Upper lobe of left lung (tissue), 6 donors: ENCODE data around the gene FAM234A. TPM values are rescaled to one million over a fixed set of nuclear protein-coding genes. Genes with fewer than 3 reads are reported as not detected.

Experiments
- ATAC-seq, 2 donors: fragments of 200-7000 bp; cut with Tn5 transposase; one replicate each; pipeline ENCODE4 v1.9.1; 2022; ENCODE audit warnings: mild to moderate bottlenecking in 2 of 2, moderate library complexity in 2 of 2; ENCODE audit not compliant: low FRiP score in 2 of 2
- DNase-seq, 2 donors: peaks; one replicate each; pipeline ENCODE4 v3.0.0-alpha.2; 2019 to 2020
- H3K27ac ChIP-seq, 4 donors: fragments of 200-600 bp; sonication (generic); one replicate each; pipeline ENCODE4 v1.5.1; 2016 to 2019
- H3K27me3 ChIP-seq, 4 donors: fragments of 200-600 bp; sonication (generic); one replicate each; pipeline ENCODE4 v1.5.1; 2017 to 2019
- H3K36me3 ChIP-seq, 4 donors: fragments of 200-600 bp; sonication (generic); one replicate each; pipeline ENCODE4 v1.5.1; 2016 to 2019
- H3K4me1 ChIP-seq, 4 donors: fragments of 200-600 bp; sonication (generic); one replicate each; pipeline ENCODE4 v1.5.1; 2018 to 2019
- H3K4me3 ChIP-seq, 4 donors: fragments of 200-600 bp; sonication (generic); one replicate each; pipeline ENCODE4 v1.5.1; 2017 to 2019; ENCODE audit warnings: mild to moderate bottlenecking in 2 of 4, moderate library complexity in 1 of 4
- H3K9me3 ChIP-seq, 4 donors: fragments of 200-600 bp; sonication (generic); one replicate each; pipeline ENCODE4 v1.5.1; 2018 to 2019
- CTCF ChIP-seq, 6 experiments: fragments of 450-650 bp in 4 of 6; fragments of 200-600 bp in 2 of 6; sonication (generic) in 2 of 6; IDR thresholded peaks; one replicate each; pipeline ENCODE4 v1.5.1; 2016 to 2019; ENCODE audit warnings: antibody characterized with exemption in 6 of 6
- EP300 ChIP-seq, 4 donors: sonication (generic); formaldehyde crosslinking; IDR thresholded peaks; one replicate each; pipeline ENCODE4 v1.5.1; 2017; ENCODE audit warnings: antibody characterized with exemption in 4 of 4, control low read depth in 2 of 4
- POLR2A ChIP-seq, 4 donors: fragments of 450-650 bp; IDR thresholded peaks; one replicate each; pipeline ENCODE4 v1.5.1; 2016 to 2017; ENCODE audit warnings: antibody characterized with exemption in 4 of 4, mild to moderate bottlenecking in 2 of 4
- POLR2AphosphoS5 ChIP-seq, 2 donors: sonication (generic); formaldehyde crosslinking; IDR thresholded peaks; one replicate each; pipeline ENCODE4 v1.5.1; 2017; ENCODE audit warnings: antibody characterized with exemption in 2 of 2
- WGBS, 2 donors: methylation state at CpG; one replicate each; pipeline ENCODE4 v1.1.5; 2017 to 2018; 5-methylcytosine and 5-hydroxymethylcytosine counted together
- total RNA-seq, 6 donors: library from RNA; depleted of rRNA in 4 of 6; stranded (reverse); fragments of >200 nt in 4 of 6; gene quantifications; one replicate each; pipeline versions ENCODE4 v1.1.0 to v1.2.1, GENCODE V29; 2016 to 2021
- donor health status: DM: no; HTN: no; CAD: no; lungs with moderate emphysema.
- donor health status: DM: no; HTN: yes; CAD: no; lungs with severe emphysema.

The FAM234A gene
- total RNA-seq, 6 donors from 2014 or later: 55.4 to 92.7 (median 66.0) TPM

- Histone ChIP-seq H3K27ac (no peak overlapping the region), H3K4me3 (no peak overlapping the region), H3K36me3 (peaks cover 3 to 77% (median 58%) of the 10 kb centered on the region in 4 donors), H3K27me3 (no peaks in the 10 kb centered on the region), H3K4me1 (no peaks in the 10 kb centered on the region), H3K9me3 (no peaks in the 10 kb centered on the region)
- TF ChIP-seq EP300 (IDR thresholded peaks at IDR 0.05) (no peak), CTCF (IDR thresholded peaks at IDR 0.05) (no peak), POLR2A (IDR thresholded peaks at IDR 0.05) (no peak), POLR2AphosphoS5 (IDR thresholded peaks at IDR 0.05) (no peak)
- WGBS, 2 donors: 90 to 92% methylated on average over 18 to 19 of the region's 19 CpGs
- DNase-seq (no peak), ATAC-seq (no peak)
Measured at GRCh38 chr16:305916-306626, 71.5 kb downstream of the FAM234A start.

GRCh38 chr16:306911-307370 is 72.3 kb downstream of the FAM234A start:
- 92 to 93% methylated on average over 16 to 17 of the region's 17 CpGs for WGBS, 2 donors

GRCh38 chr16:307691-308312 is 73.2 kb downstream of the FAM234A start:
- no peak for TF ChIP-seq CTCF (IDR thresholded peaks at IDR 0.05)
- TF ChIP-seq POLR2AphosphoS5 (IDR thresholded peaks at IDR 0.05): no peak
- no peak for TF ChIP-seq EP300 (IDR thresholded peaks at IDR 0.05)
- no peak for TF ChIP-seq POLR2A (IDR thresholded peaks at IDR 0.05)
- H3K4me3 ChIP-seq: no peak overlapping the region
- H3K36me3 ChIP-seq: peaks cover 6 to 76% (median 53%) of the 10 kb centered on the region in 4 donors
- H3K4me1 ChIP-seq: no peaks in the 10 kb centered on the region
- DNase-seq (no peak), ATAC-seq (peak in 1 of 2 donors; percentile 28)
- WGBS, 2 donors: 77 to 86% methylated on average over 15 to 21 of the region's 21 CpGs
- no peaks in the 10 kb centered on the region for H3K27me3 ChIP-seq
- H3K27ac ChIP-seq: no peak overlapping the region
- H3K9me3 ChIP-seq: no peaks in the 10 kb centered on the region

More at GRCh38 chr16:306911-307370, 72.3 kb downstream of the FAM234A start:
- TF ChIP-seq POLR2A (IDR thresholded peaks at IDR 0.05) (no peak), EP300 (IDR thresholded peaks at IDR 0.05) (no peak), POLR2AphosphoS5 (IDR thresholded peaks at IDR 0.05) (no peak), CTCF (IDR thresholded peaks at IDR 0.05) (no peak)
- no peak overlapping the region for H3K4me3 ChIP-seq
- no peak overlapping the region for H3K27ac ChIP-seq
- H3K36me3 ChIP-seq: peaks cover 3 to 75% (median 54%) of the 10 kb centered on the region in 4 donors
- no peaks in the 10 kb centered on the region for H3K27me3 ChIP-seq
- ATAC-seq (no peak), DNase-seq (no peak)
- H3K4me1 ChIP-seq: no peaks in the 10 kb centered on the region
- no peaks in the 10 kb centered on the region for H3K9me3 ChIP-seq

- no peak overlapping the region for H3K27ac ChIP-seq
- no peaks in the 10 kb centered on the region for H3K27me3 ChIP-seq
- DNase-seq (no peak), ATAC-seq (no peak)
- WGBS, 2 donors: 70 to 100% methylated on average over 2 to 5 of the region's 7 CpGs
- TF ChIP-seq EP300 (IDR thresholded peaks at IDR 0.05): no peak
- TF ChIP-seq CTCF (IDR thresholded peaks at IDR 0.05): no peak
- TF ChIP-seq POLR2A (IDR thresholded peaks at IDR 0.05): no peak
- TF ChIP-seq POLR2AphosphoS5 (IDR thresholded peaks at IDR 0.05): no peak
- no peak overlapping the region for H3K4me3 ChIP-seq
- H3K4me1 ChIP-seq: no peaks in the 10 kb centered on the region
- no peaks in the 10 kb centered on the region for H3K9me3 ChIP-seq
- H3K36me3 ChIP-seq: peaks cover 3 to 80% (median 59%) of the 10 kb centered on the region in 4 donors
Measured at GRCh38 chr16:309476-309875, 74.9 kb downstream of the FAM234A start.
